MCF 10A (cell line): Measurements from ENCODE around the gene MAD1L1. TPM values are rescaled to one million over a fixed set of nuclear protein-coding genes. Genes with fewer than 3 reads are reported as not detected.

Experiments used
- BruUV-seq: library from RNA; stranded (reverse); fragments of 400-500 nt; replicated peaks from 2 replicates; lab custom pipeline; 2021; lab: Mats Ljungman, UMichigan
- CTCF ChIA-PET: fragments of 300-600 bp; sonication (Branson Sonifier 250); formaldehyde crosslinking; extraction: SDS; loops from one replicate; lab custom pipeline; 2021; ENCODE audit warnings: antibody characterized with exemption, inconsistent platforms; lab: Yijun Ruan, JAX
- POLR2A ChIA-PET: fragments of 300-600, 350-650 bp; sonication (Branson Sonifier 250); formaldehyde crosslinking; extraction: SDS; loops from one replicate; lab custom pipeline; 2020; ENCODE audit warnings: antibody characterized with exemption, inconsistent platforms; lab: Yijun Ruan, JAX
- DNase-seq: peaks from one replicate; pipeline ENCODE4 v3.0.0-alpha.2; 2018; ENCODE audit not compliant: unreplicated experiment
- H3K27ac Mint-ChIP-seq: one replicate; pipeline ENCODE4 v1.8.0; 2022; ENCODE audit warnings: mild to moderate bottlenecking, low read depth, mixed read lengths; ENCODE audit not compliant: unreplicated experiment
- H3K27me3 Mint-ChIP-seq: one replicate; pipeline ENCODE4 v1.8.0; 2022; ENCODE audit warnings: mixed read lengths; ENCODE audit not compliant: insufficient read depth, unreplicated experiment
- H3K36me3 Mint-ChIP-seq: one replicate; pipeline ENCODE4 v1.8.0; 2022; ENCODE audit warnings: mild to moderate bottlenecking, moderate library complexity, mixed read lengths; ENCODE audit not compliant: insufficient read depth, unreplicated experiment
- H3K4me1 Mint-ChIP-seq: one replicate; pipeline ENCODE4 v1.8.0; 2022; ENCODE audit warnings: mixed read lengths; ENCODE audit not compliant: insufficient read depth, unreplicated experiment
- H3K4me3 Mint-ChIP-seq: one replicate; pipeline ENCODE4 v1.8.0; 2022; ENCODE audit warnings: mild to moderate bottlenecking, moderate library complexity, mixed read lengths; ENCODE audit not compliant: unreplicated experiment
- H3K9me3 Mint-ChIP-seq: one replicate; pipeline ENCODE4 v1.8.0; 2022; ENCODE audit warnings: mixed read lengths; ENCODE audit not compliant: unreplicated experiment
- intact Hi-C: fragments of 100-400 bp; cut with micrococcal nuclease; formaldehyde crosslinking; loops from 2 replicates; pipeline ENCODE4 v1.14.1; 2022
- total RNA-seq: library from RNA; stranded (reverse); gene quantifications from 2 replicates; pipeline ENCODE4 v1.2.3, GENCODE V29; 2022
- TF ChIP-seq, protein P1 (sequence below): fragments of 200-600 bp; IDR thresholded peaks from one replicate; pipeline ENCODE4 v1.8.0; 2022; ENCODE audit warnings: antibody characterized with exemption, mild to moderate bottlenecking; ENCODE audit not compliant: unreplicated experiment

The MAD1L1 gene
- total RNA-seq, 1 experiment from 2014 or later, result 25.2 TPM

DNA sequence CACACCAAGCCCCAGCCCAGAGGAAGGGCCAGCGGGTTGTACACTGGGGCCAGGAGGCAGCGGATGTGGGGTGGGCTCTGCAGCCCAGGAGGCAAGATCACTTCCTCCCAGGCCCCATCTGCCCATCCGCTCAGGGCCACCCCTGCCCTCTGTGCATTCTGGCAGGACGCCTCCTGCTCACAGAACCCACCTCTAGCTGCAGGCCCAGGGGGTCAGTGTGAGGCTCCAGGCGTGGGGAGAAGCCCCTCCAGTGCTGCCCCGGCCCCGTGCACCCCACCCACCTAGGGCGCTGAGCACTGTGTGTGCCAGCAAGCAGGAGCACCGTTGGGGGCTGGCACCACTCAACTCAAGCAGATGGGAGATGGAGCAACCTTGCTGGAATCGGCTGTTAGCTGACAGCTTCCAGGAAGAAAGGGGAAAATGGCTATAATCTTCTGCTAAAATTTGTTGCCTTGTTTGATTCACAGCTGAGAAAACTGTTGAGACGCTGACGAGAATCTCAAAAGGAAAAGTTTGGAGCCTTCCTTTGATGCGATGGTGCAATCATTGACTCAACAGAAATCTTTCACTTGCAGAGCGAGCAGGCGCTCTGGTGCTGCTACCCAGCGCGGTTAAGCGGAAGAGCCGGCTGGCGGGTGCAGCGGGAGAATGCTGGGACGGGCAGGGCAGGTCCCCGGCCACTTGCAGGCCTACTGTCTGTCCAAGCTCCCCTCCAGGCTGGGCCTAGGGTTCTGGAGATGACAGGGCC is 286.5 kb downstream of the MAD1L1 start:
- H3K27me3 Mint-ChIP-seq, result no peaks in the 10 kb centered on the region
- no peaks in the 10 kb centered on the region for H3K4me1 Mint-ChIP-seq
- no peaks in the 10 kb centered on the region for H3K9me3 Mint-ChIP-seq
- ChIA-PET POLR2A (no interaction called here), CTCF (no interaction called here)
- H3K4me3 Mint-ChIP-seq, result no peak overlapping the region
- TF ChIP-seq, protein P1, sequence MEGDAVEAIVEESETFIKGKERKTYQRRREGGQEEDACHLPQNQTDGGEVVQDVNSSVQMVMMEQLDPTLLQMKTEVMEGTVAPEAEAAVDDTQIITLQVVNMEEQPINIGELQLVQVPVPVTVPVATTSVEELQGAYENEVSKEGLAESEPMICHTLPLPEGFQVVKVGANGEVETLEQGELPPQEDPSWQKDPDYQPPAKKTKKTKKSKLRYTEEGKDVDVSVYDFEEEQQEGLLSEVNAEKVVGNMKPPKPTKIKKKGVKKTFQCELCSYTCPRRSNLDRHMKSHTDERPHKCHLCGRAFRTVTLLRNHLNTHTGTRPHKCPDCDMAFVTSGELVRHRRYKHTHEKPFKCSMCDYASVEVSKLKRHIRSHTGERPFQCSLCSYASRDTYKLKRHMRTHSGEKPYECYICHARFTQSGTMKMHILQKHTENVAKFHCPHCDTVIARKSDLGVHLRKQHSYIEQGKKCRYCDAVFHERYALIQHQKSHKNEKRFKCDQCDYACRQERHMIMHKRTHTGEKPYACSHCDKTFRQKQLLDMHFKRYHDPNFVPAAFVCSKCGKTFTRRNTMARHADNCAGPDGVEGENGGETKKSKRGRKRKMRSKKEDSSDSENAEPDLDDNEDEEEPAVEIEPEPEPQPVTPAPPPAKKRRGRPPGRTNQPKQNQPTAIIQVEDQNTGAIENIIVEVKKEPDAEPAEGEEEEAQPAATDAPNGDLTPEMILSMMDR, result no peak
- H3K36me3 Mint-ChIP-seq, result peaks cover 7% of the 10 kb centered on the region
- no peak overlapping the region for H3K27ac Mint-ChIP-seq
- BruUV-seq, result no TSS peak
- DNase-seq, result no peak
- intact Hi-C loops, result no loop called here

- no peaks in the 10 kb centered on the region for H3K9me3 Mint-ChIP-seq
- ChIA-PET POLR2A (no interaction called here), CTCF (no interaction called here)
- intact Hi-C loops, result no loop called here
- peaks cover 7% of the 10 kb centered on the region for H3K36me3 Mint-ChIP-seq
- TF ChIP-seq, protein P1, result no peak
- H3K27ac Mint-ChIP-seq, result no peak overlapping the region
- no TSS peak for BruUV-seq
- DNase-seq, result no peak
- no peak overlapping the region for H3K4me3 Mint-ChIP-seq
- no peaks in the 10 kb centered on the region for H3K4me1 Mint-ChIP-seq
- no peaks in the 10 kb centered on the region for H3K27me3 Mint-ChIP-seq
These were observed 287.2 kb downstream of the MAD1L1 start for GRCh38 chr7:1945558-1945957.

GRCh38 chr7:1944619-1945210 is 288.0 kb downstream of the MAD1L1 start:
- no peak overlapping the region for H3K27ac Mint-ChIP-seq
- intact Hi-C loops, result no loop called here
- ChIA-PET POLR2A (no interaction called here), CTCF (no interaction called here)
- no peaks in the 10 kb centered on the region for H3K9me3 Mint-ChIP-seq
- H3K4me3 Mint-ChIP-seq, result no peak overlapping the region
- BruUV-seq, result no TSS peak
- H3K27me3 Mint-ChIP-seq, result no peaks in the 10 kb centered on the region
- H3K4me1 Mint-ChIP-seq, result no peaks in the 10 kb centered on the region
- peaks cover 7% of the 10 kb centered on the region for H3K36me3 Mint-ChIP-seq
- TF ChIP-seq, protein P1, result no peak
- DNase-seq, result no peak

DNA sequence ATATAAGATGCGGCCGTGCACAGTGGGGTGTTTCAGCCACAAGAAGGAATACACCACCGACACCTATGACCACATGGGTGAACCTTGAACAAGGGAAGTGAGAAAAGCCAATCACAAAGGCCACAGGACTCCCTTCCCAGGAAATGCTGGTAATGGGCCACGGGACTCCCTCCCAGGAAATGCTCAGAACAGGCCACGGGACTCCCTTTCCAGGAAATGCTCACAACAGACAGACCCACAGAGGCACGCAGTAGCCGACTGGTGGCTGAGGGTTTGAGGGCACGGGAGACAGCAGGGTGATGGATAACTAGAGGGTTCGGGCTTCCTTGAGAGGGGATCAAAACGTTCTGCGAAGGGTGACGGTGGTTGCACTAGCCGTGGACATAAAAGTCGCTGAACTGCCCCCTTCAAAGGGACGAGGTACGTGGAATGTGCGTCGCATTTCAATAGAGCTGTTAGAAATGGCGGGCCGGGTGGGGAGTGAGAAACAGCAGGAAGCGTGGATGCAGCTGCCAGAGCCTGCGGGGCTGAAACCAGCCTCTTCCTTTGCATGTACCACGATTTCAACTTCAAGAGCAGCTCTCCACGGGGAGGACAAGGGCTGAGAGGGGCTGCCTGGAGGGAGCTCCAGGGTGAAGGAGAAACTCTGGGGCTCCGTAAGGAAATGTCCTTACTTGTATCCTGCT is 288.7 kb downstream of the MAD1L1 start:
- ChIA-PET POLR2A (no interaction called here), CTCF (interaction anchor here (0.6 to 0.7 kb wide), 3 partner anchors 125 to 265 kb away, joined by 3 to 5 read pairs (median 3); no protein-coding TSS in a partner anchor)
- H3K27ac Mint-ChIP-seq, result no peak overlapping the region
- DNase-seq, result no peak
- BruUV-seq, result no TSS peak
- H3K4me3 Mint-ChIP-seq, result no peak overlapping the region
- TF ChIP-seq, protein P1, result no peak
- intact Hi-C loops, result no loop called here
- peaks cover 8% of the 10 kb centered on the region for H3K36me3 Mint-ChIP-seq
- no peaks in the 10 kb centered on the region for H3K9me3 Mint-ChIP-seq
- no peaks in the 10 kb centered on the region for H3K27me3 Mint-ChIP-seq
- H3K4me1 Mint-ChIP-seq, result no peaks in the 10 kb centered on the region
